Skeletal muscle tissue (tissue), 5 donors: ENCODE data around the gene TAS2R10. TPM values are rescaled to one million over a fixed set of nuclear protein-coding genes. Genes with fewer than 3 reads are reported as not detected.
"Not testable (repeated sequence)": the region's sequence is repeated elsewhere in the genome, so short reads cannot be mapped to it uniquely, and the experiment has no call there.

ENCODE experiments used
- H3K27ac ChIP-seq: one replicate; pipeline ENCODE4 v1.7.0; 2013; ENCODE audit warnings: mild to moderate bottlenecking, low read depth, low read length, inconsistent platforms
- H3K27me3 ChIP-seq, 3 donors: one replicate each; pipeline ENCODE4 v1.7.0; 2013; ENCODE audit warnings: low read length in 3 of 3; ENCODE audit not compliant: control insufficient read depth in 3 of 3, insufficient read depth in 3 of 3
- H3K36me3 ChIP-seq, 3 donors: one replicate each; pipeline ENCODE4 v1.7.0; 2013; ENCODE audit warnings: low read length in 3 of 3; ENCODE audit not compliant: control insufficient read depth in 3 of 3, insufficient read depth in 3 of 3
- H3K4me1 ChIP-seq, 3 donors: one replicate each; pipeline ENCODE4 v1.7.0; 2013; ENCODE audit warnings: low read length in 3 of 3, mild to moderate bottlenecking in 3 of 3; ENCODE audit not compliant: control insufficient read depth in 3 of 3, insufficient read depth in 3 of 3
- H3K4me3 ChIP-seq, 3 donors: one replicate each; pipeline ENCODE4 v1.7.0; 2013; ENCODE audit warnings: low read length in 3 of 3
- H3K9ac ChIP-seq, 3 donors: one replicate each; pipeline ENCODE4 v1.7.0; 2013; ENCODE audit warnings: low read length in 3 of 3, mild to moderate bottlenecking in 3 of 3, moderate library complexity in 2 of 3, low read depth in 1 of 3
- H3K9me3 ChIP-seq, 3 donors: one replicate each; pipeline ENCODE4 v1.7.0; 2013; ENCODE audit warnings: low read length in 3 of 3; ENCODE audit not compliant: control insufficient read depth in 3 of 3
- small RNA-seq: library from RNA; depleted of rRNA; stranded (forward); fragments of <200 nt; gene quantifications from one replicate; pipeline ENCODE3, GENCODE V24; 2014
- total RNA-seq: library from RNA; depleted of rRNA; stranded (reverse); fragments of >200 nt; gene quantifications from one replicate; pipeline ENCODE4 v1.2.3, GENCODE V29; 2014
- donor health status: Osteomylitis.

TAS2R10 gene
- total RNA-seq, 1 donor from 2014 or later: 2.1 TPM

DNA sequence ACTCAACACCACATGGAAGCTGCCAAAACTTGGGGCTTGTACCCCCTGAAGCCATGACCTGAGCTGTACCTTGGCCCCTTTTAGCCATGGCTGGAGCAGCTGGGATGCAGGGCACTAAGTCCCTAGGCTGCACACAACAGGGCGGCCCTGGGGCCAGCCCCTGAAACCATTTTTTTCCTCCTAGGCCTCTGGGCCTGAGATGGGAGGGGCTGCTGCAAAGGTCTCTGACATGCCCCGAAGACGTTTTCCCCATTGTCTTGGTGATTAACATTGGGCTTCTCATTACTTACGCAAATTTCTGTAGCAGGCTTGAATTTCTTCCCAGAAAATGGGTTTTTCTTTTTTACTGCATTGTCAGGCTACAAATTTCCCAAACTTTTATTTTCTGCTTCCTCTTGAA lies 34.4 kb downstream of the TAS2R10 start:
- not testable (repeated sequence) for H3K36me3 ChIP-seq, H3K27me3 ChIP-seq, H3K4me1 ChIP-seq, H3K9me3 ChIP-seq, H3K4me3 ChIP-seq, H3K27ac ChIP-seq, H3K9ac ChIP-seq

DNA sequence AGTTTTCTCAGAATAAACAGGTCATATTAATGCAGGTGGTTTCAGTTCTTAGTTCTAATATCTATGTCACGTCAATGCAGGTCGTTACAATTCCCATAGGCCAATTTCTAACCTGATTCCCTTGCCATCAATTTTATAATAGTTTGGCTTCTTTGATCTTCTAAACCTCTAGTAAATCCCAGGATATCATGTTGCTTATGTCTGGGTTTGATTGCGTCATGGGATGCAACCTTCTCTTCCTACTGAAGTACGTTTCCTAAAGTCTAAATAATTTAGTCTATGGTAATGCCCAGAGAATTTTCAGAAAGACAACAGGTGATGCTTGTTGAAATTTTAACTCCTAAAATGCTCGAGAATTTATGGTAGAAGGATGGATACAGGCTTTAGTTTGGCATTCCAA lies 42.9 kb downstream of the TAS2R10 start:
- H3K4me3 ChIP-seq: no peak overlapping the region
- H3K9me3 ChIP-seq: no peaks in the 10 kb centered on the region
- H3K36me3 ChIP-seq: no peaks in the 10 kb centered on the region
- H3K27me3 ChIP-seq: no peaks in the 10 kb centered on the region
- no peak overlapping the region for H3K9ac ChIP-seq
- H3K27ac ChIP-seq: no peak overlapping the region
- H3K4me1 ChIP-seq: no peaks in the 10 kb centered on the region

DNA sequence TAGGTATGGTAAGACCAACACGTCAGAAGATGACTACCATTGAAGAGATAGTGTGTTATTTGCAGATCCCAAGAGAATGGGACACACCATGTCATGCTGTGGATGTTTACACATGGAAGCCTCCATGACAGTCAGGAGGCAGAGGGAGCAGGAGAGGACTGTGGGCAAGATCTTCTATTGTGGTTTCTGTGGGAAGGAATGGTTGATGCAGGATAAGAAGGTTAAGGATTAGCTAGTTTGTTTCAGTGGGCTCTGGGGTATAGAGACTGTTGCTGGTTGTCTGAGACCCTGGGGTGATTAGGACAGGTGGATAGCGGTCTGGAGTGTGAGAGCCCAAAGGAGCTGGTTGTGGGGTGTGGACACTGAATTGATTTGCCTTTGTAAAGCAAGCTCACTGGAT lies 47.1 kb downstream of the TAS2R10 start:
- Histone ChIP-seq H3K9ac (no peak overlapping the region), H3K27me3 (no peaks in the 10 kb centered on the region), H3K9me3 (no peaks in the 10 kb centered on the region), H3K27ac (no peak overlapping the region), H3K4me1 (no peaks in the 10 kb centered on the region), H3K4me3 (no peak overlapping the region), H3K36me3 (no peaks in the 10 kb centered on the region)

Small RNA genes within 50 kb of the gene (small RNA-seq; reads per million reads assigned to genes)
- gene PRR4: not detected

Other genes with a start within 250 kb of the TAS2R10 start
- 13.0 TPM for gene MAGOHB, start 212.7 kb downstream of the TAS2R10 start, total RNA-seq
- not detected for gene STYK1, start 152.3 kb downstream of the TAS2R10 start, total RNA-seq
- 172 TPM for gene YBX3, start 103.0 kb downstream of the TAS2R10 start, total RNA-seq
- not detected for gene TAS2R7, start 23.7 kb downstream of the TAS2R10 start, total RNA-seq
- gene TAS2R8, start 19.1 kb downstream of the TAS2R10 start, total RNA-seq: not detected
- 0.52 TPM for gene TAS2R9, start 16.2 kb downstream of the TAS2R10 start, total RNA-seq
- 2.6 TPM for gene PRR4, start 23.1 kb upstream of the TAS2R10 start, total RNA-seq
- gene PRH1, start 57.9 kb upstream of the TAS2R10 start, total RNA-seq: 31.8 TPM
- 4.2 TPM for gene TAS2R13, start 83.2 kb upstream of the TAS2R10 start, total RNA-seq
- gene PRH2, start 102.9 kb upstream of the TAS2R10 start, total RNA-seq: not detected
- 6.8 TPM for gene TAS2R14, start 112.9 kb upstream of the TAS2R10 start, total RNA-seq
- 7.8 TPM for gene TAS2R50, start 160.6 kb upstream of the TAS2R10 start, total RNA-seq
- gene TAS2R20, start 171.9 kb upstream of the TAS2R10 start, total RNA-seq: 6.3 TPM
- gene TAS2R19, start 196.3 kb upstream of the TAS2R10 start, total RNA-seq: 9.9 TPM
- 8.9 TPM for gene TAS2R31, start 205.0 kb upstream of the TAS2R10 start, total RNA-seq
- gene TAS2R46, start 235.9 kb upstream of the TAS2R10 start, total RNA-seq: 3.1 TPM